Measurements from ENCODE around the gene ANHX.

- TF ChIP-seq EZH2 (IDR thresholded peaks at IDR 0.05; ENCODE audit: borderline replicate concordance, low read length) = no peak
- no peak for TF ChIP-seq CTCF (IDR thresholded peaks at IDR 0.05; ENCODE audit: low read length)
Observed at GRCh38 chr12:133202493-133203343, 33.0 kb downstream of the ANHX start.

Data from OCI-LY1 (cell line).